GM12864 (cell line): Measurements from ENCODE around the gene RSPH9.

Source experiments
- DNase-seq: peaks from one replicate; pipeline ENCODE4 v3.0.0-alpha.2; 2011; ENCODE audit warnings: low read depth
- H3K4me3 ChIP-seq: 2 replicates; pipeline ENCODE4 v1.5.1; 2011; ENCODE audit warnings: mild to moderate bottlenecking, low read depth, low read length, control low read depth
- TF ChIP-seq, protein P1 (sequence below): IDR thresholded peaks from 2 replicates; pipeline ENCODE4 v1.5.1; 2011; ENCODE audit warnings: low read depth, mild to moderate bottlenecking, moderate library complexity, low read length, control low read depth, inconsistent platforms; ENCODE audit errors: missing control alignments

Gene RSPH9

DNA sequence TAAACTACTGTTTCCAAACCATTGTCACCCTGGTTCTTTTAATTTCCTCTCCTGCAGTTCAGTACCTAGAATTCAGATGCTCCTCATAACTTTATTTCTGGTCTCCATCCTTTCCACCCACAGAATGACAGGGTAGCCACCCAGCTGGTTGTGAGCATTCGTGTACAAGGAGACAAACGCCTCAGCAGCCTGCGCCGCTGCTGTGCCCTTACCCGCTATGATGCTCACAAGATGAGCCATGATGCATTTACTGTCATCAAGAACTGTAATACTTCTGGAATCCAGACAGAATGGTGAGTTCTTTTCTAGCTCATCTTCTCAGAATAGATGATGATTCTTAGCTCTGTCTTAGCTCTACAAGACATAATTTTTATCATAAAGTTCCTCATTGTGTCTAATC lies 34.4 kb upstream of the RSPH9 start:
- TF ChIP-seq, protein P1, sequence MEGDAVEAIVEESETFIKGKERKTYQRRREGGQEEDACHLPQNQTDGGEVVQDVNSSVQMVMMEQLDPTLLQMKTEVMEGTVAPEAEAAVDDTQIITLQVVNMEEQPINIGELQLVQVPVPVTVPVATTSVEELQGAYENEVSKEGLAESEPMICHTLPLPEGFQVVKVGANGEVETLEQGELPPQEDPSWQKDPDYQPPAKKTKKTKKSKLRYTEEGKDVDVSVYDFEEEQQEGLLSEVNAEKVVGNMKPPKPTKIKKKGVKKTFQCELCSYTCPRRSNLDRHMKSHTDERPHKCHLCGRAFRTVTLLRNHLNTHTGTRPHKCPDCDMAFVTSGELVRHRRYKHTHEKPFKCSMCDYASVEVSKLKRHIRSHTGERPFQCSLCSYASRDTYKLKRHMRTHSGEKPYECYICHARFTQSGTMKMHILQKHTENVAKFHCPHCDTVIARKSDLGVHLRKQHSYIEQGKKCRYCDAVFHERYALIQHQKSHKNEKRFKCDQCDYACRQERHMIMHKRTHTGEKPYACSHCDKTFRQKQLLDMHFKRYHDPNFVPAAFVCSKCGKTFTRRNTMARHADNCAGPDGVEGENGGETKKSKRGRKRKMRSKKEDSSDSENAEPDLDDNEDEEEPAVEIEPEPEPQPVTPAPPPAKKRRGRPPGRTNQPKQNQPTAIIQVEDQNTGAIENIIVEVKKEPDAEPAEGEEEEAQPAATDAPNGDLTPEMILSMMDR: no peak
- DNase-seq: no peak
- no peak overlapping the region for H3K4me3 ChIP-seq

DNA sequence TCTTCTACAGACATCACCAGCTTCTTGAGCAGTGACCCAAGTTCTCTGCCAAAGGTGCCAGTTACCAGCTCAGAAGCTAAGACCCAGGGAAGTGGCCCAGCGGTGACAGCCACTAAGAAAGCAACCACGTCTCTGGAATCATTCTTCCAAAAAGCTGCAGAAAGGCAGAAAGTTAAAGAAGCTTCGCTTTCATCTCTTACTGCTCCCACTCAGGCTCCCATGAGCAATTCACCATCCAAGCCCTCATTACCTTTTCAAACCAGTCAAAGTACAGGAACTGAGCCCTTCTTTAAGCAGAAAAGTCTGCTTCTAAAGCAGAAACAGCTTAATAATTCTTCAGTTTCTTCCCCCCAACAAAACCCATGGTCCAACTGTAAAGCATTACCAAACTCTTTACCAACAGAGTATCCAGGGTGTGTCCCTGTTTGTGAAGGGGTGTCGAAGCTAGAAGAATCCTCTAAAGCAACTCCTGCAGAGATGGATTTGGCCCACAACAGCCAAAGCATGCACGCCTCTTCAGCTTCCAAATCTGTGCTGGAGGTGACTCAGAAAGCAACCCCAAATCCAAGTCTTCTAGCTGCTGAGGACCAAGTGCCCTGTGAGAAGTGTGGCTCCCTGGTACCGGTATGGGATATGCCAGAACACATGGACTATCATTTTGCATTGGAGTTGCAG lies 31.0 kb upstream of the RSPH9 start:
- TF ChIP-seq, protein P1: no peak
- DNase-seq: no peak
- no peak overlapping the region for H3K4me3 ChIP-seq

DNA sequence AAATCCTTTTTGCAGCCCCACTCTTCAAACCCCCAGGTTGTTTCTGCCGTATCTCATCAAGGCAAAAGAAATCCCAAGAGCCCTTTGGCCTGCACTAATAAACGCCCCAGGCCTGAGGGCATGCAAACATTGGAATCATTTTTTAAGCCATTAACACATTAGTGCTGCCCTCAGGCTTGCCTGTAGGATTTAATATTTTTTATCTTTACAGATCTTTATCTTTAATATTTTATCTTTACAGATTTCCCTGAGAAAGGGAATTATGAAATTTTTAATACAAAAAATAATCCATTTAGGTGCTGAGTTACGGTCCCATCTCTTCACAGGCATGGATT lies 30.5 kb upstream of the RSPH9 start:
- DNase-seq: no peak
- H3K4me3 ChIP-seq: no peak overlapping the region
- TF ChIP-seq, protein P1: no peak

DNA sequence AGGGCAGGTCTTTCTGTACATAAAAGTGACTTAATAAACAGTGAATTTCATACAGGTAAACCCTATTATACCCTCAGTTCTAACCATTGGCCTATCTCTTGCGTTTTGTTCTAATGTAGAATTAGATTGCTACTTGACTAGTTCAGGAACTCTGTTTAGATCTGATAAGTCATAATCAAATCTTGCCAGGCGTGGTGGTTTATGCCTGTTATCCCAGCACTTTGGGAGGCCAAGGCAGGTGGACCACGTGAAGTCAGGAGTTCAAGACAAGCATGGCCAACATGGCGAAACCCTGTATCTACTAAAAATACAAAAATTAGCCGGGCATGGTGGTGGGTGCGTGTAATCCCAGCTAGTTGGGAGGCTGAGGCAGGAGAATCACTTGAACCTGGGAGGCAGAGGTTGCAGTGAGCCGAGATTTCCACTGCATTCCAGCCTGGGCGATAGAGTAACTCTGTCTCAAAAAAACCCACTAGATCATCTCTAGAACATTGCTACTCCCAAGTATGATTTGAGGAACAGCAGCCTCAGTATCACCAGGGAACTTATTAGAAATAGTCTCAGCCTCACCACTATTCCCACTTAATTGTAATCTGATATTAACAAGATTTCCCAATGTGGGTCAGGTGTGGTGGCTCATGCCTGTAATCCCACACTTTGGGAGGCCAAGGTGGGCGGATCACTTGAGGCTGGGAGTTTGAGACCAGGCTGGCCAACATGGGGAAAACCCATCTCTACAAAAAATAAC lies 27.9 kb upstream of the RSPH9 start:
- no peak overlapping the region for H3K4me3 ChIP-seq
- TF ChIP-seq, protein P1: no peak
- no peak for DNase-seq

DNA sequence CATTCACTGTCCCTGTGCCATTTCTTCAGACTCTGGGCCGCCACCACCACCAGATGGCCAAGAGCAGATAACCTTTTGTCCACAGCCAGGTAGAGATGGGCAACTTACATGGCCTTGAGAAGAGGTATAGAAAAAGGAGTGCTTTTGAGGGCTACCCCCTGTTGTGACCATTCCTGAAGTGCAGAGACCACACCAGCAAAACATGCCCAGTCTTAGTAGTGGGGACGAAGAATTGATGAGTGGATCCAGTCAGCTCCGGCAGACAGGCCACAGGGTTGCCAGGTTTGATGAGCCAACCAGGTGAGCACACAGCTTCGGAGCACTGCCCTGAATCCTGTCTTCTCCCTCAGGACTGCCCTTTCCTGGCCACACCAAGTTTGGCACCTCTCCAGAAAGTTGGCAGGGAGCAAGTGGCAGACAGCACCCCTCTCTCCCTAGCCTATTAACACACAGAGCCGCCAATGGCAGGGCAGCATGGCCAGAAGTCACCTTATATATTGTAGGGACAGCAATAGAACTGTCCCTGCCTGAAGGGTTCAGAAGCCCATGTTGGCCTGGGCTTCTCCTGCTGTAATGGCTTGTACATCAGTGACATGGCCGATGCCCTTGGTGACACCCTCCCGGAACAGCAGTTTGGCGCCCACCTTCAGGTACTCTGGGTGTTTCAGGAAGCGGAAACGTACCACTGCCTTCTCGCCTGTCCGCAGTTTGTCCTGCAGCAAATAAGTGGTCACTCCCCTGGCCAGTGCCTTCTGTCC lies 23.6 kb upstream of the RSPH9 start:
- TF ChIP-seq, protein P1: no peak
- H3K4me3 ChIP-seq: no peak overlapping the region
- DNase-seq: no peak

DNA sequence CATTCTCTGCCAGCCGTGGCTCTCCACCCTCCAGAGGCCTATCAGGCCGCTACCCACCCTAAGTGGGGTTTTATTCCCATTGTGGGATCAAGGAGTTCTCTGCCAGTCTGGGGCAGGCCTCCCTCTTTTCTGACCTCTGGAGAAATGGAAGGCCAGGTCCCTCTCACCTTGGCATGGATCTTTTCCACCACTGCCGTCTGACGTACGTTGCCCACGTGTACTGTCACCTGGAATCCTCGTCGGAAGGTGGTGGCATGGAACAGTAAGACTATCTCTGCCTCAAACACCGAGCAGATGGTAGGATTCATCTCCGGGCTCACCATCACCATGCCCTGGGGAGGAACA lies 23.0 kb upstream of the RSPH9 start:
- TF ChIP-seq, protein P1: no peak
- no peak overlapping the region for H3K4me3 ChIP-seq
- no peak for DNase-seq
